SK-N-SH (cell line): ENCODE measurements around the gene RGR. TPM values are rescaled to one million over a fixed set of nuclear protein-coding genes. Genes with fewer than 3 reads are reported as not detected.

ENCODE experiments used
- CTCF ChIA-PET: fragments of 300-600, 350-600 bp; formaldehyde crosslinking; extraction: SDS; loops from one replicate; lab custom pipeline; 2021; lab: Yijun Ruan, JAX
- POLR2A ChIA-PET: fragments of 350-600 bp; sonication (Branson Sonifier 250); formaldehyde crosslinking; extraction: SDS; loops from one replicate; lab custom pipeline; 2020; ENCODE audit warnings: antibody characterized with exemption, inconsistent platforms; lab: Yijun Ruan, JAX
- DNase-seq: peaks from one replicate; pipeline ENCODE4 v3.0.0; 2012
- H2AFZ ChIP-seq: fragments of 200-600 bp; sonication (generic); 2 replicates; pipeline ENCODE4 v1.8.1; 2016; ENCODE audit warnings: antibody characterized with exemption, mild to moderate bottlenecking, low read depth
- H3F3A ChIP-seq: fragments of 200-600 bp; sonication (generic); replicated peaks from 2 replicates; pipeline ENCODE3; 2016; ENCODE audit warnings: antibody characterized with exemption, mild to moderate bottlenecking; ENCODE audit not compliant: insufficient read depth
- H3K27ac ChIP-seq, 2 experiments: fragments of 200-500 bp in 1 of 2; fragments of 200-600 bp in 1 of 2; sonication (Bioruptor generic) in 1 of 2; sonication (generic), shearing (Covaris generic) in 1 of 2; 2 replicates each; pipeline versions ENCODE4 v1.5.1 to v1.6.1; 2014 to 2016; ENCODE audit warnings: low read depth in 2 of 2, inconsistent platforms in 1 of 2, low read length in 1 of 2, mild to moderate bottlenecking in 1 of 2, mixed read lengths in 1 of 2
- H3K27me3 ChIP-seq: fragments of 200-600 bp; sonication (generic), shearing (Covaris generic); 2 replicates; pipeline ENCODE4 v1.6.1; 2016; ENCODE audit warnings: mixed run types; ENCODE audit not compliant: insufficient read depth
- H3K36me3 ChIP-seq, 2 experiments: fragments of 200-500 bp in 1 of 2; fragments of 200-600 bp in 1 of 2; sonication (Bioruptor generic) in 1 of 2; sonication (generic) in 1 of 2; replicated peaks in 1 of 2; 2 replicates each; pipeline versions ENCODE3 to v1.5.1; 2014 to 2016; ENCODE audit warnings: low read length in 1 of 2, mild to moderate bottlenecking in 1 of 2; ENCODE audit not compliant: insufficient read depth in 2 of 2, control insufficient read depth in 1 of 2
- H3K4me1 ChIP-seq, 2 experiments: fragments of 200-500 bp in 1 of 2; fragments of 200-600 bp in 1 of 2; sonication (Bioruptor generic) in 1 of 2; sonication (generic), shearing (Covaris generic) in 1 of 2; 2 replicates each; pipeline versions ENCODE4 v1.5.1 to v1.6.1; 2014 to 2016; ENCODE audit warnings: low read depth in 1 of 2, low read length in 1 of 2, mixed run types in 1 of 2; ENCODE audit not compliant: insufficient read depth in 2 of 2, control insufficient read depth in 1 of 2
- H3K4me2 ChIP-seq: fragments of 200-600 bp; sonication (generic), shearing (Covaris generic); 2 replicates; pipeline ENCODE4 v1.6.1; 2017; ENCODE audit warnings: mixed run types
- H3K4me3 ChIP-seq, 2 experiments: fragments of 200-500 bp in 1 of 2; fragments of 200-600 bp in 1 of 2; sonication (Bioruptor generic) in 1 of 2; sonication (generic), shearing (Covaris generic) in 1 of 2; 2 replicates each; pipeline versions ENCODE4 v1.5.1 to v1.8.1; 2014 to 2016; ENCODE audit warnings: low read depth in 2 of 2, inconsistent platforms in 1 of 2, low read length in 1 of 2, mild to moderate bottlenecking in 1 of 2, mixed read lengths in 1 of 2, moderate library complexity in 1 of 2
- H3K79me2 ChIP-seq: fragments of 200-600 bp; sonication (generic); 2 replicates; pipeline ENCODE4 v1.8.1; 2017; ENCODE audit warnings: mild to moderate bottlenecking; ENCODE audit not compliant: insufficient read depth
- H3K9ac ChIP-seq: fragments of 200-600 bp; sonication (generic); 2 replicates; pipeline ENCODE4 v1.6.1; 2017; ENCODE audit warnings: mixed run types
- H3K9me2 ChIP-seq: fragments of 200-600 bp; sonication (generic); 2 replicates; pipeline ENCODE4 v1.6.1; 2017; ENCODE audit warnings: mixed run types
- H3K9me3 ChIP-seq: fragments of 200-600 bp; sonication (generic); 2 replicates; pipeline ENCODE4 v1.6.1; 2017; ENCODE audit warnings: mixed run types, mild to moderate bottlenecking, moderate library complexity
- H4K20me1 ChIP-seq: fragments of 200-600 bp; sonication (generic); 2 replicates; pipeline ENCODE4 v1.6.1; 2017; ENCODE audit warnings: mild to moderate bottlenecking, mixed run types; ENCODE audit not compliant: insufficient read depth
- CHD2 ChIP-seq: fragments of 150-350 bp; IDR thresholded peaks from 2 replicates; pipeline ENCODE4 v1.6.1; 2018; ENCODE audit warnings: low read length; ENCODE audit not compliant: partially characterized antibody
- EZH2phosphoT487 ChIP-seq: fragments of 200-600 bp; sonication (generic); IDR thresholded peaks from 2 replicates; pipeline ENCODE4 v1.6.1; 2017; ENCODE audit warnings: low read depth, mixed run types, mild to moderate bottlenecking, antibody characterized with exemption, moderate library complexity, borderline replicate concordance
- FOSL2 ChIP-seq: IDR thresholded peaks from 2 replicates; pipeline ENCODE4 v1.4.0; 2012; ENCODE audit warnings: low read depth, mild to moderate bottlenecking, moderate library complexity, borderline replicate concordance
- FOXJ3 ChIP-seq: sonication (generic); formaldehyde crosslinking; IDR thresholded peaks from 2 replicates; pipeline ENCODE4 v1.5.1; 2020; ENCODE audit warnings: mild to moderate bottlenecking, missing genetic modification reagents
- GABPA ChIP-seq: IDR thresholded peaks from 2 replicates; pipeline ENCODE4 v1.4.0; 2012; ENCODE audit warnings: low read depth, mild to moderate bottlenecking
- MXI1 ChIP-seq: IDR thresholded peaks from 2 replicates; pipeline ENCODE4 v1.6.1; 2012; ENCODE audit warnings: mild to moderate bottlenecking, low read depth, low read length, improper control_type of control experiment
- RAD21 ChIP-seq: IDR thresholded peaks from 2 replicates; pipeline ENCODE4 v1.6.1; 2012; ENCODE audit warnings: mild to moderate bottlenecking, low read length
- RCOR1 ChIP-seq: fragments of 150-350 bp; IDR thresholded peaks from 2 replicates; pipeline ENCODE4 v1.6.1; 2017; ENCODE audit warnings: antibody characterized with exemption, low read length
- SIN3A ChIP-seq: IDR thresholded peaks from 2 replicates; pipeline ENCODE4 v1.6.1; 2012; ENCODE audit warnings: low read depth, mild to moderate bottlenecking, low read length, moderate library complexity, borderline replicate concordance
- SMC3 ChIP-seq: IDR thresholded peaks from 2 replicates; pipeline ENCODE4 v1.6.1; 2012; ENCODE audit warnings: low read depth, low read length, improper control_type of control experiment
- TEAD4 ChIP-seq: IDR thresholded peaks from 2 replicates; pipeline ENCODE4 v1.4.0; 2012; ENCODE audit warnings: mild to moderate bottlenecking, borderline replicate concordance; ENCODE audit not compliant: insufficient read depth
- YY1 ChIP-seq: IDR thresholded peaks from 2 replicates; pipeline ENCODE4 v1.4.0; 2012; ENCODE audit warnings: low read depth, mild to moderate bottlenecking
- whole genome bisulfite sequencing: methylation state at CpG from one replicate; pipeline ENCODE4 v1.1.6; 2017; ENCODE audit warnings: low lambda C conversion rate; 5-methylcytosine and 5-hydroxymethylcytosine counted together
- polyA plus RNA-seq, 3 experiments: library from polyadenylated mRNA; depleted of rRNA; stranded (reverse); fragments of >200 nt; gene quantifications; 2 replicates each; pipeline ENCODE4 v1.2.3, GENCODE V29; 2012
- TF ChIP-seq, protein P1 (sequence below): fragments of 150-350 bp; IDR thresholded peaks from 2 replicates; pipeline ENCODE4 v1.6.1; 2017; ENCODE audit warnings: antibody characterized with exemption, low read length, low read depth, borderline replicate concordance
- TF ChIP-seq, protein P2 (sequence below): fragments of 200-600 bp; sonication (generic); IDR thresholded peaks from 2 replicates; pipeline ENCODE4 v1.6.1; 2017; ENCODE audit warnings: antibody characterized with exemption, mild to moderate bottlenecking, moderate library complexity
- TF ChIP-seq, protein P3 (sequence below): IDR thresholded peaks from 2 replicates; pipeline ENCODE4 v1.4.0; 2012; ENCODE audit warnings: low read depth, borderline replicate concordance

RGR gene
- polyA plus RNA-seq, 1 of the 3 experiments (the other 2 are of a cell fraction): not detected

DNA sequence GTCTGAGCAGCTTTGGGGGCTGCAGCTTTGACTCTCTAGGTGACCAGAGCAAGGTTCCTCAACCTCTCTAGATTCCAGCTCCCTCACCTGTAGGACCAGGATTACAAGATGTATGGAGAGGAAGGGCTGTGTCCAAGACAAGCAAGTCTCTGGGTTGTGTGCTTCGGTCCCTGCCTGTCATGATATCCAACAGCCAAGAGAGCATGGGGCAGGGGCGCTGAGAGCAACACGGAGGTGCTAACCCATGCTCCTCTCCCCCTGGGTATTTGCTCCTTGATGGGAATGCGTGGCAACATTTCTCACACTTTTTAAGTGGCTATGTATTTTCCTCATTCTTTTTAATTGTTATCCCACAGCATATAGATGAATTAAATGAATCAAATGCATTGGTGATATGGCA lies 40.2 kb upstream of the RGR start:
- no peaks in the 10 kb centered on the region for H3K79me2 ChIP-seq
- TF ChIP-seq FOSL2: no peak
- TF ChIP-seq, protein P1, sequence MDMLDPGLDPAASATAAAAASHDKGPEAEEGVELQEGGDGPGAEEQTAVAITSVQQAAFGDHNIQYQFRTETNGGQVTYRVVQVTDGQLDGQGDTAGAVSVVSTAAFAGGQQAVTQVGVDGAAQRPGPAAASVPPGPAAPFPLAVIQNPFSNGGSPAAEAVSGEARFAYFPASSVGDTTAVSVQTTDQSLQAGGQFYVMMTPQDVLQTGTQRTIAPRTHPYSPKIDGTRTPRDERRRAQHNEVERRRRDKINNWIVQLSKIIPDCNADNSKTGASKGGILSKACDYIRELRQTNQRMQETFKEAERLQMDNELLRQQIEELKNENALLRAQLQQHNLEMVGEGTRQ: no peak
- TF ChIP-seq MXI1: no peak
- TF ChIP-seq RAD21: no peak
- no peak for TF ChIP-seq TEAD4
- no peak for TF ChIP-seq SMC3
- TF ChIP-seq FOXJ3 (CRISPR knock-in tag): no peak
- TF ChIP-seq EZH2phosphoT487: no peak
- TF ChIP-seq, all 33 proteins: peak for 0
- Histone ChIP-seq H3K4me3 (no peak overlapping the region), H3K36me3 (no peaks in the 10 kb centered on the region), H3K9me3 (no peaks in the 10 kb centered on the region), H3K27me3 (no peaks in the 10 kb centered on the region), H4K20me1 (no peaks in the 10 kb centered on the region), H3F3A (no peaks in the 10 kb centered on the region), H2AFZ (no peak overlapping the region), H3K27ac (no peak overlapping the region), H3K4me1 (no peaks in the 10 kb centered on the region), H3K9ac (no peak overlapping the region), H3K4me2 (no peak overlapping the region), H3K9me2 (no peaks in the 10 kb centered on the region)
- ChIA-PET CTCF (interaction anchor here (0.9 to 5.6 kb wide), 15 partner anchors 10 to 333 kb away, joined by 3 to 72 read pairs (median 4); partner anchors contain the start of gene CDHR1), POLR2A (no interaction called here)
- DNase-seq: no peak
- 33% methylated on average over 4 of the region's 4 CpGs for WGBS

DNA sequence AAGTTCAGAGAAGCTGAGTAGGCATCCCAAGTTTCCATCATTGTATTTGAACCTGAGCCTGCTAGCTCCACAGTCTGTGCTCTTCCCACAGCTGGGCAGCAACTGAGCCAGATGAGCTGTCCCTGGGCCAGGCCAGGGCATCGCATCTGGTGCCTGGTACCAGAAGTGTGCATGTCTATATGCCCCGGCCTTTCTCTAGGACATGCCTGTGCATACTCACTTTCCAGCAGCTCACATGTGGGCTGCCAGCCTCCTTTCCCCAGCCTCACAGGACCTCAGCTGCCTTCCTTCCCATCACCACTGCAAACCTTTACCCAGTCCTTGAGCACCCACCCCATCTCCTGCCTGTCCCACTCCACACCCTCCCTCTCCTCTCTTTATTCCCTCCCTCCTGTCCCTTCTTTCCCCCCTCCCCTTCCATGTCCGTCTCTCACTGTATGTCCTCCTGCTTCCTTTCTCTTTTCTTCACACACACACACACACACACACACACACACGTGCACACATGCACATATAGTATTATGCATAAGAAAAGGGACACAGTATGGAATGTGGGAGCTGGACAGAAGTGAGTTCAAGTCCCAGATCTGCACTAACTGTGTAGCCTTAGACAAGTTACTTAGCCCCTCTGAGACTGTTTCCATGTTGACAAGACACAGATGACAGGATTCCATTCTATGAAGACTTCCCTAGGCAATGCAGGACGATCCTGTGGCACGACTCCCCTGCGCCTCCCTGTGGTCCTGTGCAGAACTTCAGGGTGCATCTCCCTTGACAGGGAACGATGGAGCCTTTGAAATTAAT lies 39.6 kb upstream of the RGR start:
- CTCF ChIA-PET: interaction anchor here (0.7 to 5.6 kb wide), 21 partner anchors 9 to 332 kb away, joined by 3 to 72 read pairs (median 4); partner anchors contain the start of genes CDHR1 and GHITM
- POLR2A ChIA-PET: no interaction called here
- DNase-seq: peak; percentile 83

More for the DNA sequence above, 39.6 kb upstream of the RGR start:
- Histone ChIP-seq H3K9me2 (no peaks in the 10 kb centered on the region), H3K4me3 (peak overlapping the region in 1 of 2 experiments; percentile 17; a peak in 1 of 4 replicates), H4K20me1 (no peaks in the 10 kb centered on the region), H3K79me2 (no peaks in the 10 kb centered on the region), H3K9me3 (no peaks in the 10 kb centered on the region), H3K27ac (no peak overlapping the region), H3K36me3 (no peaks in the 10 kb centered on the region), H3K9ac (no peak overlapping the region), H3K27me3 (no peaks in the 10 kb centered on the region), H3K4me1 (no peaks in the 10 kb centered on the region), H3F3A (no peaks in the 10 kb centered on the region), H3K4me2 (no peak overlapping the region), H2AFZ (no peak overlapping the region)
- TF ChIP-seq, protein P1: no peak
- TF ChIP-seq RAD21: peak; percentile 83
- peak; percentile 22 for TF ChIP-seq CHD2
- TF ChIP-seq, protein P2, sequence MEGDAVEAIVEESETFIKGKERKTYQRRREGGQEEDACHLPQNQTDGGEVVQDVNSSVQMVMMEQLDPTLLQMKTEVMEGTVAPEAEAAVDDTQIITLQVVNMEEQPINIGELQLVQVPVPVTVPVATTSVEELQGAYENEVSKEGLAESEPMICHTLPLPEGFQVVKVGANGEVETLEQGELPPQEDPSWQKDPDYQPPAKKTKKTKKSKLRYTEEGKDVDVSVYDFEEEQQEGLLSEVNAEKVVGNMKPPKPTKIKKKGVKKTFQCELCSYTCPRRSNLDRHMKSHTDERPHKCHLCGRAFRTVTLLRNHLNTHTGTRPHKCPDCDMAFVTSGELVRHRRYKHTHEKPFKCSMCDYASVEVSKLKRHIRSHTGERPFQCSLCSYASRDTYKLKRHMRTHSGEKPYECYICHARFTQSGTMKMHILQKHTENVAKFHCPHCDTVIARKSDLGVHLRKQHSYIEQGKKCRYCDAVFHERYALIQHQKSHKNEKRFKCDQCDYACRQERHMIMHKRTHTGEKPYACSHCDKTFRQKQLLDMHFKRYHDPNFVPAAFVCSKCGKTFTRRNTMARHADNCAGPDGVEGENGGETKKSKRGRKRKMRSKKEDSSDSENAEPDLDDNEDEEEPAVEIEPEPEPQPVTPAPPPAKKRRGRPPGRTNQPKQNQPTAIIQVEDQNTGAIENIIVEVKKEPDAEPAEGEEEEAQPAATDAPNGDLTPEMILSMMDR: peak; percentile 69
- TF ChIP-seq RCOR1: no peak
- TF ChIP-seq, protein P3, sequence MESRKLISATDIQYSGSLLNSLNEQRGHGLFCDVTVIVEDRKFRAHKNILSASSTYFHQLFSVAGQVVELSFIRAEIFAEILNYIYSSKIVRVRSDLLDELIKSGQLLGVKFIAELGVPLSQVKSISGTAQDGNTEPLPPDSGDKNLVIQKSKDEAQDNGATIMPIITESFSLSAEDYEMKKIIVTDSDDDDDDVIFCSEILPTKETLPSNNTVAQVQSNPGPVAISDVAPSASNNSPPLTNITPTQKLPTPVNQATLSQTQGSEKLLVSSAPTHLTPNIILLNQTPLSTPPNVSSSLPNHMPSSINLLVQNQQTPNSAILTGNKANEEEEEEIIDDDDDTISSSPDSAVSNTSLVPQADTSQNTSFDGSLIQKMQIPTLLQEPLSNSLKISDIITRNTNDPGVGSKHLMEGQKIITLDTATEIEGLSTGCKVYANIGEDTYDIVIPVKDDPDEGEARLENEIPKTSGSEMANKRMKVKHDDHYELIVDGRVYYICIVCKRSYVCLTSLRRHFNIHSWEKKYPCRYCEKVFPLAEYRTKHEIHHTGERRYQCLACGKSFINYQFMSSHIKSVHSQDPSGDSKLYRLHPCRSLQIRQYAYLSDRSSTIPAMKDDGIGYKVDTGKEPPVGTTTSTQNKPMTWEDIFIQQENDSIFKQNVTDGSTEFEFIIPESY: no peak
- TF ChIP-seq SMC3: peak; percentile 72
- TF ChIP-seq GABPA: no peak
- TF ChIP-seq YY1: no peak
- TF ChIP-seq SIN3A: no peak
- 9% methylated on average over 6 of the region's 8 CpGs for WGBS
